Measurements from ENCODE around the gene DENND5B.
"Not testable (repeated sequence)": the region's sequence is repeated elsewhere in the genome, so short reads cannot be mapped to it uniquely, and the experiment has no call there.

The DENND5B gene

GRCh38 chr12:31558521-31558920 lies 32.4 kb downstream of the DENND5B start:
- TF ChIP-seq CTCF (IDR thresholded peaks at IDR 0.05; ENCODE audit: insufficient read depth, missing control alignments), result no peak
- no peak for DNase-seq (ENCODE audit: insufficient read length, low spot score)
- FAIRE-seq, result no peak

- TF ChIP-seq CTCF (IDR thresholded peaks at IDR 0.05; ENCODE audit: insufficient read depth, missing control alignments), result no peak
- no peak for DNase-seq (ENCODE audit: insufficient read length, low spot score)
- no peak for FAIRE-seq
Measured at GRCh38 chr12:31557707-31558106, 33.2 kb downstream of the DENND5B start.

- not testable (repeated sequence) for FAIRE-seq; DNase-seq (ENCODE audit: insufficient read length, low spot score)
Measured at GRCh38 chr12:31555466-31555865, 35.5 kb downstream of the DENND5B start.

- not testable (repeated sequence) for FAIRE-seq
Measured at GRCh38 chr12:31550590-31550989, 40.3 kb downstream of the DENND5B start.

GRCh38 chr12:31536672-31537071 lies 54.3 kb downstream of the DENND5B start:
- DNase-seq (ENCODE audit: insufficient read length, low spot score) (no peak), FAIRE-seq (no peak)
- no peak for TF ChIP-seq CTCF (IDR thresholded peaks at IDR 0.05; ENCODE audit: insufficient read depth, missing control alignments)

More at GRCh38 chr12:31550590-31550989, 40.3 kb downstream of the DENND5B start:
- DNase-seq (ENCODE audit: insufficient read length, low spot score), result not testable (repeated sequence)

- FAIRE-seq, result no peak
- no peak for TF ChIP-seq CTCF (IDR thresholded peaks at IDR 0.05; ENCODE audit: insufficient read depth, missing control alignments)
- no peak for DNase-seq (ENCODE audit: insufficient read length, low spot score)
Measured at GRCh38 chr12:31533470-31533869, 57.5 kb downstream of the DENND5B start.

GRCh38 chr12:31531893-31532292 lies 59.0 kb downstream of the DENND5B start:
- no peak for TF ChIP-seq CTCF (IDR thresholded peaks at IDR 0.05; ENCODE audit: insufficient read depth, missing control alignments)

GRCh38 chr12:31528095-31528494 lies 62.8 kb downstream of the DENND5B start:
- no peak for TF ChIP-seq CTCF (IDR thresholded peaks at IDR 0.05; ENCODE audit: insufficient read depth, missing control alignments)
- DNase-seq (ENCODE audit: insufficient read length, low spot score) (no peak), FAIRE-seq (no peak)

More at GRCh38 chr12:31531893-31532292, 59.0 kb downstream of the DENND5B start:
- FAIRE-seq (no peak), DNase-seq (ENCODE audit: insufficient read length, low spot score) (no peak)
